GM19099 (cell line): ENCODE measurements around the gene CHAT.

Experiments used
- POLR2A ChIP-seq: IDR thresholded peaks from 3 replicates; pipeline ENCODE4 v1.6.1; 2011; ENCODE audit warnings: low read depth; ENCODE audit not compliant: insufficient read length; ENCODE audit errors: extremely low read depth

Gene CHAT

GRCh38 chr10:49688920-49689319 lies 75.1 kb downstream of the CHAT start:
- TF ChIP-seq POLR2A: no peak

DNA sequence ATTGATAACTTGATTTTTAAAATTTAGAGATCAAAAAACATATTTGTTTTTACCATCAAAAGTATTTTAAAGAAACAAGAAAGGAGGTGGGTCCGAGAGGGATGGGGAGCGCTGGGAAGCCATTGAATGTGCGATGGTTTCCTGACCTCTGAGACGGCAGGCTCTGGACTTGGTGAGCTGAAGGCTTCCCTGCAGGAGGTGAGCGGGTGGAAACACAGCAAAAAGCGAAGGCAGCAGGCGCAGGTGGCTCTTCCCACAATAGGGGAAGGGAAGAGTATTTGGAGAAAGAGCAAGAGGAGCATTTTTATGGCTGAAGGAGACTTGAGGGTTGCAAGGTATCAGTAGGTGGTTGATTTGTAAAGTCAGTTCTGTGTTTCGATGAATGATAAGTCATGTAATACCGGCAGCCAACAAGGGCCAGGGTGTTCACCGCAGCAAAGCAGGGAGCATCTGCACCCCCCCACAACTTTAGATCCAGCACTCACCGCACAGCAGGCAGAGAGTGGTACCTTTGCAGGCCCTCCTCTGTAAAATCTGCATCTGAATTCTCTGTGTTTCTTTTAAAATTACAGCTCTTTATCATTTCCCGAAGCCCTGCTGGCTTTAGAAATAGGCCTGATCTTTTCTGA lies 76.2 kb downstream of the CHAT start:
- TF ChIP-seq POLR2A: no peak

GRCh38 chr10:49690698-49691356 lies 77.0 kb downstream of the CHAT start:
- TF ChIP-seq POLR2A: no peak

DNA sequence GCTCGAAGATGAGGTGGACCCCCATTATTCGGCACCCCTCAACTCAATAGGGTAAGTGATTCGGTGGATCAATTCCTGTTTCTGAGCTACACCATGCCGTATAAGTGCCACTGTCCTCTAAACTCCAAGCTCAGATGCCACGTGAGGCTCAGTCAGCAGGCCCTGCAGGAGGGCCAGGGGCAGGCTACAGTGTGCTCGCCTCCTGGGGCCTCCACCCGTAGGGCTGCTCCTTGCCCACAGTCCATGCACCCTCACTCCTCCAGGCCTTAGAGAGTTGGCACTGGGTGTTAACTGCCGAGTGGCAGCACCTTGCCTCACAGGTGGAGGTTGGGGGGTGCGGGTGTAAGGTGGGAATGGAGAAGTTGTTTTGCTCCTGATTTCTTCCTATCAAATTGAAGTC lies 77.8 kb downstream of the CHAT start:
- no peak for TF ChIP-seq POLR2A

DNA sequence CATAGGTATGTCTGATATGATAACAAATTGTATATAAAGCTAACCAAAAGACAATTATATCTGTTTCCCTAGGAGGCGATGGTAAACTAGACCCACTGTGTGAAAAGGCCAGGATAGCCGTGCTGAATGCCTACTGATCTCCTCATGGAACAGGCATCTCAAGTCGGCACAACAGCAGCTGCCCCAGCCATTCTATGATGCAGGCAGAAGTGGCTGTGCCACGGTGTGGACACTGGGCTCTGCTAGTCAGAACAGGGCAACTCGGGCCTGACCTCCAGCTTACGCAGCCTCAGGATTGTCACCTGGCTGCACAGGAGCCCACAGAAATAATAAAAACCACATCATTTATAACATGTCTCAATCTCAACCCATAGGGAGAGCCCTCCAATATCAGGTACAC lies 80.6 kb downstream of the CHAT start:
- TF ChIP-seq POLR2A: no peak

DNA sequence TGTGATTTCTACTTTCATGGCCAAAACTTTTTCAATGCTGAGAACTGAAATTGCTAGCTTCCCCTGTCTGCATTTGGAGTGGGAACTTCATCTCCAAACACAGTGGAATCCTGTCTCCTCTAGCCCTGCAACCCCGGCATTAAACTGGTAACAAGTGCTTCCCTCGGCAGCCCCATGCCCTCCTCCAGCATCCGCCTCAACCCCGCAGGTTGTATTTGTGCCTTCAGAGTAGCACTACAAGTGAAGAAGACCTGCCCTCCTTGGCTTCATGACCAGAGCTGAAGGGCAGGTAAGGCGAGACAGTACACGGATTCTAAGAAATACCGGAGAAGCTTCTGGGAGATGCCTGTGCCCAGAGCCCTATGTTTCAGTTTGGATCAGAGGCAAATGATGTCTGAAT lies 82.5 kb downstream of the CHAT start:
- TF ChIP-seq POLR2A: no peak

DNA sequence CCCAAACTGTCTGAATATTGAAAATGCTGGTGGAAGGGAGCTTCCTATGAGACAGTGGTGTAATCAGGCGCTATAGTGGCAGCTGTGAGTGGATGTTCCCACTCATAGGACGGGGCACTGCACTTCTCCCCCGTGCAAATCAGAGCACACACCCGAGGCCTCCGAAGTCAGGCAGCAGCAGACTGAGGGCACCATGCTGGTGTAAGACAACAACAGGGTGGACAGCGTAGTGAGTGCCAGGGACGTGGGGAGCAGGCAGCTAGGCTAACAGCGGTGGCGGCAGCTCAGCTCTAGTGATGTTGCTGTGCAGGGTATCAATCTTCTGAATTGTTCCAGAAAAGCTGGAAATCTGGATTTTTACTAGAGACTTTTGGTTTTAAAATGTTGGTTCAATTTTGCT lies 84.8 kb downstream of the CHAT start:
- TF ChIP-seq POLR2A: no peak

DNA sequence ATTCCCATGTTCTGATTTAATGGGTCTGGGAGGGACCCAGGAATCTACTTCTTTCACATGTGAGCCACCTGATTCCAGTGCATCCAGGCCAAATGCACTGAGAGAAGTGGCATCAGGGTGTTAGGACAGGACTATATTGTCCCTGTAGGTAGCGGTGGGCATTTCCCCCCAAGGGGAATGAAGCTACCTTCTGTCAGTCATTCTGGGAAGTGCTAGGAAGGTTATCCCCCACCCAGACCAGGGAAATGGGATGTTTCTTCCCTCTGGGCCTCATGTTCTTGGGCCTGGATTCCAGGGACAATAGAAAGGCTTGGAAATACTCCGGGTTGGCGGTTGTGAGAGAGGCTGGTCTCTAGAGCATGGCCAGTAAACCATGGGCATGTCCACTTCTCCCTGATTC lies 86.4 kb downstream of the CHAT start:
- no peak for TF ChIP-seq POLR2A

- TF ChIP-seq POLR2A: no peak
Measured at GRCh38 chr10:49700997-49701396, 87.2 kb downstream of the CHAT start.

DNA sequence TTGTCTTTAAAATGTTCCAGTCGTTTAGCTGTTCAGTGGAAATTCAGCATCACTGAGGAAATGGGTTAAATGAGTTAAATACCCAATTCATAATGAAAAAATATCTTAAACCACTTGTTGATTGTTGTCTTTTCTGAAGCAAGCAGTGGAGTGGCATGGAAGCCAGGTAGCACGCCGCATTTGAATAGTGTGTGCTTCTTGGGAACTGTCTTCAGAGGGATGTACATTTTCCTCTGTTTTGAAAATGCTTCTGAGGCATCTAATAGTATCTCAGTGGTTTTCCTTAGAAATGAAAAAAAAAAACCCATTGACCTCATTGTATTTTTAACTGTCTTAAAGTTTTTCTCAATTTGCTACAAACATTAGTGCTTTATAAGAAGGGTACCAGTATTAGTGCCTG lies 93.7 kb downstream of the CHAT start:
- no peak for TF ChIP-seq POLR2A

DNA sequence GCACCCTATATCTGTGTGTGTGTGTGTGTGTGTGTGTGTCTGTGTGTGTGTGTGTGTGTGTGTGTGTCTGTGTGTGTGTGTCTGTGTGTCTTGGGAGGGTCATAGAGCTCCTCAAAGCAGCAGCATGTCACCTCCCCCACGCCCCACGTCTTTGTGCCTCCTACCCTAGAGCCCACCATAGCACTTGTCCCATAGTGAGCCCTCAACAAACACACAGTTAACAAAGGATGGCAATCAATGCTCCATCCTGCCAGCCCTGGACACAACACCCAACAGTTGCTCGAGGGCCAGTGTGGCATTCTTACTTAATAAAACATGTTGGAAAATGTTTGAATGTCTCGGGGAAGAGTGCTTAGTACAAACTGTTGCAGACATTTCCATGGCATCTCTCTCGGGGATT lies 96.1 kb downstream of the CHAT start:
- TF ChIP-seq POLR2A: no peak

DNA sequence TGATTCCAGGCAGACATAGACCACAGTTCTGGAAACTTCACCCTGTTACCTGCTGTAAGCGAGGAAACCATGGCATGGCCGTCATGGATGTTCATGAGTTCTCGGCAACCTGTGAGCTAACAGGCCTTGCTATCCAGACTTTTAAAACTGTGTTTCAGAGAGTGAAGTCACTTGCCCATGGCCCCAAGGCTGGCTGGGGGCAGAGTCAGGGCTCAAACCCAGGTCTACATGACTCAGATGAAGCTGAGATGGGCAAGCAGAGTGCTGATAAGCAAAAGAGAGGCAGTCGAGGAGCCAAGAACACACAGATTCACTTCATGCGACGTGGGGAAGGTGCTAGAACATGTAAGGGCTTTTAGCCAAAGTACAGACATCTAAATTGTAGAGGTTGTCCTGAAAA lies 97.1 kb downstream of the CHAT start:
- no peak for TF ChIP-seq POLR2A

DNA sequence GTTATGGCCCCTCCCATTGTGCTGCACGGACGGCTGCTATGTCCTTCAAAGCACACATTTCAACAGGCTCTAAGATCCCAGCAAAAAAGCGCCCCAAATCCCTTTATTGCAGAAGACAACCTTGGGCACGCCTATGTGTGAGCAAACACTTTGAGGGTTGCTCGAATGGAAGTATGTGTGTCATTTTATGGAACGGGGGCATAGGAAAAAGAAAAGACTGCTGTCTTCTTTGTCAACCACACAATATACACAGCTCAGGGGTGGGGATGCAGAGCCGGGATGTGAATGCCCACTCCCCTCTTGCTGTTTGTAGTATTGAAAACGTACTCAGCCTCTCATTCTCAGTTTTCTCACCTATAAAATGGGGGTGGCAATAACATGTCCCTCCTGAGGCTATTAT lies 97.6 kb downstream of the CHAT start:
- TF ChIP-seq POLR2A: no peak

DNA sequence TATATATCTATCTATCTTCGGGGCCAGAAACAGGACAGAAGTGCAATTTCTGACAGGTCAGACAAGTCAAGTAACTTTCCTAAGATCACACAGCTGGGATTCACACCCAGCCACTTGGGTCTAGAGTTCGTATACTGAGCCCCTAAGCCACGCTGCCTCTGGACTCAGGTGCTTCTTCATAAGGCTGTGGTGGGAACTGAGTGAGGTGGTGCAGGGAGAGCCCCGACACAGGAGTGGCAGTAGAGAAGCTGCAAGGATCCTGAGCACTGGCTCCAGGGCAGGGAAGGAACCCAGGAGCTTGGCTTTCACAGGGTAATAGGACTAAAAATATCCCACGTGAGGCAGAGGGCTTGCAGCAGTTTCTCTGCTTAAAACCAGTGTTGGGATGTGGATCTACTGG lies 99.4 kb downstream of the CHAT start:
- no peak for TF ChIP-seq POLR2A
